Stimulated activated CD4-positive, alpha-beta T cell treated with anti-CD3 and anti-CD28 coated beads, TNF-alpha, amount 100 ng/mL, for 4 hours (primary cell): Measurements from ENCODE around the gene NEDD4L.

Source experiments
- DNase-seq, 3 experiments: peaks; one replicate each; pipeline ENCODE4 v3.0.0-alpha.2; 2020; ENCODE audit warnings: low read depth in 3 of 3

NEDD4L gene

GRCh38 chr18:58234359-58234741, 190.3 kb downstream of the NEDD4L start:
- DNase-seq: no peak

- DNase-seq: no peak
These were observed 191.0 kb downstream of the NEDD4L start for GRCh38 chr18:58235001-58235436.

- DNase-seq: no peak
These were observed 195.9 kb downstream of the NEDD4L start for GRCh38 chr18:58239879-58240278.

GRCh38 chr18:58241026-58241679, 197.1 kb downstream of the NEDD4L start:
- no peak for DNase-seq

GRCh38 chr18:58241877-58242276, 197.9 kb downstream of the NEDD4L start:
- DNase-seq: no peak

- DNase-seq: no peak
These were observed 198.4 kb downstream of the NEDD4L start for GRCh38 chr18:58242435-58242834.

GRCh38 chr18:58242968-58243367, 198.9 kb downstream of the NEDD4L start:
- DNase-seq: no peak

GRCh38 chr18:58243401-58243800, 199.4 kb downstream of the NEDD4L start:
- DNase-seq: no peak

- no peak for DNase-seq
These were observed 203.4 kb downstream of the NEDD4L start for GRCh38 chr18:58247363-58247834.

GRCh38 chr18:58249712-58250111, 205.7 kb downstream of the NEDD4L start:
- DNase-seq: no peak

GRCh38 chr18:58251416-58251815, 207.4 kb downstream of the NEDD4L start:
- DNase-seq: no peak

GRCh38 chr18:58252166-58252565, 208.1 kb downstream of the NEDD4L start:
- DNase-seq: no peak

- DNase-seq: no peak
These were observed 209.3 kb downstream of the NEDD4L start for GRCh38 chr18:58253318-58253717.

GRCh38 chr18:58253871-58254270, 209.8 kb downstream of the NEDD4L start:
- DNase-seq: no peak

- no peak for DNase-seq
These were observed 211.0 kb downstream of the NEDD4L start for GRCh38 chr18:58254873-58255511.

GRCh38 chr18:58255701-58256311, 211.8 kb downstream of the NEDD4L start:
- DNase-seq: no peak

- DNase-seq: no peak
These were observed 212.5 kb downstream of the NEDD4L start for GRCh38 chr18:58256316-58257080.

GRCh38 chr18:58257461-58257860, 213.4 kb downstream of the NEDD4L start:
- DNase-seq: no peak

GRCh38 chr18:58258692-58259342, 214.8 kb downstream of the NEDD4L start:
- DNase-seq: no peak

GRCh38 chr18:58263055-58263957, 219.3 kb downstream of the NEDD4L start:
- no peak for DNase-seq

- no peak for DNase-seq
These were observed 220.0 kb downstream of the NEDD4L start for GRCh38 chr18:58264075-58264474.
